Endothelial cell (in vitro differentiated cells): ENCODE results near the gene RIMBP2. TPM values are rescaled to one million over a fixed set of nuclear protein-coding genes. Genes with fewer than 3 reads are reported as not detected.
A peak's percentile ranks its signal among the peaks of the same experiment; 100 is the strongest.

Source experiments
- DNase-seq: peaks from one replicate; pipeline ENCODE4 v3.0.0; 2021; ENCODE audit warnings: low spot score
- H3K27ac Mint-ChIP-seq: one replicate; pipeline ENCODE4 v1.8.0; 2021; ENCODE audit warnings: mixed read lengths, inconsistent platforms; ENCODE audit not compliant: unreplicated experiment
- H3K27me3 Mint-ChIP-seq: one replicate; pipeline ENCODE4 v1.8.0; 2021; ENCODE audit warnings: mild to moderate bottlenecking, moderate library complexity, mixed read lengths, inconsistent platforms; ENCODE audit not compliant: unreplicated experiment
- H3K36me3 Mint-ChIP-seq: one replicate; pipeline ENCODE4 v1.8.0; 2021; ENCODE audit warnings: mild to moderate bottlenecking, low read depth, mixed read lengths, inconsistent platforms; ENCODE audit not compliant: unreplicated experiment
- H3K4me1 Mint-ChIP-seq: one replicate; pipeline ENCODE4 v1.8.0; 2021; ENCODE audit warnings: mild to moderate bottlenecking, mixed read lengths, inconsistent platforms; ENCODE audit not compliant: unreplicated experiment
- H3K4me3 Mint-ChIP-seq: one replicate; pipeline ENCODE4 v1.8.0; 2021; ENCODE audit warnings: mild to moderate bottlenecking, mixed read lengths, inconsistent platforms; ENCODE audit not compliant: unreplicated experiment
- H3K9me3 Mint-ChIP-seq: one replicate; pipeline ENCODE4 v1.8.0; 2021; ENCODE audit warnings: mixed read lengths, inconsistent platforms; ENCODE audit not compliant: unreplicated experiment
- total RNA-seq: library from RNA; stranded (reverse); fragmentation: NEBNext Ultra II Directional; extraction: Animal tissue kit (Norgen Biotek cat#: 25700); gene quantifications from one replicate; pipeline ENCODE4 v1.2.1, GENCODE V29; 2021; ENCODE audit not compliant: unreplicated experiment
- TF ChIP-seq, protein P1 (sequence below): fragments of 200-600 bp; sonication (generic); IDR thresholded peaks from one replicate; pipeline ENCODE4 v1.5.0; 2021; ENCODE audit warnings: antibody characterized with exemption; ENCODE audit not compliant: unreplicated experiment

The RIMBP2 gene
- total RNA-seq, 1 donor from 2014 or later = 1.4 TPM

DNA sequence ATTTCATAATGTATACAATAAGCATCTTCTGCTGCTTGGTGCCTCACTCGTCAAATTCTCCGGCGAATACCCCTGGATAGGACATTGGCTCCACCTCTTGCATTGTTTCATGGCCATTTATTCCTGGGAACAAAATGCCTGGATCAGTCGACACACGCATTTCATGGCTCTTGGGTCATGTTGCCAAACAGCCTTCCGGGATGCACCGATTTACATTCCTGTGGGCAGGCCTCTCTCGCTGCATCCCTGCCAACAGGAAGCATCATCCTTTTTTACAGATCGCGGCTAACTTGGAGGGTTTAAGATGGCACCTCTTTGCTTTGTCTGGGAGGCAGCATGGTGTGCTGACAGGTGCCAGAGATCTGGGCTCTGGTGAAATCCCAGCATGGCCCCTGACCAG, 32.7 kb upstream of the RIMBP2 start:
- TF ChIP-seq, protein P1, sequence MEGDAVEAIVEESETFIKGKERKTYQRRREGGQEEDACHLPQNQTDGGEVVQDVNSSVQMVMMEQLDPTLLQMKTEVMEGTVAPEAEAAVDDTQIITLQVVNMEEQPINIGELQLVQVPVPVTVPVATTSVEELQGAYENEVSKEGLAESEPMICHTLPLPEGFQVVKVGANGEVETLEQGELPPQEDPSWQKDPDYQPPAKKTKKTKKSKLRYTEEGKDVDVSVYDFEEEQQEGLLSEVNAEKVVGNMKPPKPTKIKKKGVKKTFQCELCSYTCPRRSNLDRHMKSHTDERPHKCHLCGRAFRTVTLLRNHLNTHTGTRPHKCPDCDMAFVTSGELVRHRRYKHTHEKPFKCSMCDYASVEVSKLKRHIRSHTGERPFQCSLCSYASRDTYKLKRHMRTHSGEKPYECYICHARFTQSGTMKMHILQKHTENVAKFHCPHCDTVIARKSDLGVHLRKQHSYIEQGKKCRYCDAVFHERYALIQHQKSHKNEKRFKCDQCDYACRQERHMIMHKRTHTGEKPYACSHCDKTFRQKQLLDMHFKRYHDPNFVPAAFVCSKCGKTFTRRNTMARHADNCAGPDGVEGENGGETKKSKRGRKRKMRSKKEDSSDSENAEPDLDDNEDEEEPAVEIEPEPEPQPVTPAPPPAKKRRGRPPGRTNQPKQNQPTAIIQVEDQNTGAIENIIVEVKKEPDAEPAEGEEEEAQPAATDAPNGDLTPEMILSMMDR = no peak
- H3K4me1 Mint-ChIP-seq = peaks cover 3% of the 10 kb centered on the region
- no peak overlapping the region for H3K27ac Mint-ChIP-seq
- no peak for DNase-seq
- H3K36me3 Mint-ChIP-seq = no peaks in the 10 kb centered on the region
- H3K27me3 Mint-ChIP-seq = peaks cover 5% of the 10 kb centered on the region
- no peak overlapping the region for H3K4me3 Mint-ChIP-seq
- H3K9me3 Mint-ChIP-seq = peaks cover 9% of the 10 kb centered on the region

GRCh38 chr12:130747867-130748740, 32.0 kb upstream of the RIMBP2 start:
- Mint-ChIP-seq H3K36me3 (no peaks in the 10 kb centered on the region), H3K27me3 (peaks cover 3% of the 10 kb centered on the region), H3K27ac (no peak overlapping the region), H3K9me3 (peaks cover 13% of the 10 kb centered on the region), H3K4me3 (no peak overlapping the region), H3K4me1 (peaks cover 3% of the 10 kb centered on the region)
- DNase-seq = peak; percentile 85
- TF ChIP-seq, protein P1 = peak; percentile 71

DNA sequence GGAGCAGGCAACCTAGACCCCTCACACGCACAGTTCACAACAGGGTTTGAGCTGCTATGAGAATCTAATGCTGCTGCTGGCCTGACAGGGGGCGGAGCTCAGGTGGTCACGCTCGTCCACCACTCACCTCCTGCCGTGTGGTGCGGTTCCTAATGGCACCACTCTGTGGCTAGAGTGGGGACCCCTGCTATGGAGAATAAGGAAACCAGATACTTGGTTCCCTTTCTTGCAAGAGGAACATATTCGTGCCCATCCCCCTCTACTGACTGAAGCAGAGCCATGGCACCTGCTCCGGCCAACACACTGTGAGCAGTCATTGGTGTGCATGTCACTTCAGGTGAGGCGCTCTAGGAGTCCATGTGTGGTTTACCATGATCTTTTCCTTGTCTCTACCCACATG, 30.4 kb upstream of the RIMBP2 start:
- Mint-ChIP-seq H3K4me1 (peaks cover 3% of the 10 kb centered on the region), H3K27me3 (no peaks in the 10 kb centered on the region), H3K36me3 (no peaks in the 10 kb centered on the region), H3K4me3 (no peak overlapping the region), H3K27ac (no peak overlapping the region), H3K9me3 (peaks cover 13% of the 10 kb centered on the region)
- DNase-seq = no peak
- TF ChIP-seq, protein P1 = no peak

GRCh38 chr12:130745921-130746320, 29.8 kb upstream of the RIMBP2 start:
- H3K27me3 Mint-ChIP-seq = no peaks in the 10 kb centered on the region
- TF ChIP-seq, protein P1 = no peak
- H3K4me3 Mint-ChIP-seq = no peak overlapping the region
- no peaks in the 10 kb centered on the region for H3K36me3 Mint-ChIP-seq
- no peak for DNase-seq
- peaks cover 13% of the 10 kb centered on the region for H3K9me3 Mint-ChIP-seq
- peaks cover 3% of the 10 kb centered on the region for H3K4me1 Mint-ChIP-seq
- no peak overlapping the region for H3K27ac Mint-ChIP-seq

GRCh38 chr12:130744274-130744673, 28.2 kb upstream of the RIMBP2 start:
- peaks cover 20% of the 10 kb centered on the region for H3K9me3 Mint-ChIP-seq
- H3K27me3 Mint-ChIP-seq = no peaks in the 10 kb centered on the region
- no peak overlapping the region for H3K4me3 Mint-ChIP-seq
- TF ChIP-seq, protein P1 = no peak
- peaks cover 3% of the 10 kb centered on the region for H3K4me1 Mint-ChIP-seq
- no peak for DNase-seq
- no peaks in the 10 kb centered on the region for H3K36me3 Mint-ChIP-seq
- H3K27ac Mint-ChIP-seq = no peak overlapping the region
